GF-D8 (cell line): ENCODE data around the gene PXN.
"Not testable (repeated sequence)": the region's sequence is repeated elsewhere in the genome, so short reads cannot be mapped to it uniquely, and the experiment has no call there.

ENCODE experiments used
- DNase-seq: peaks from one replicate; lab custom pipeline; 2025; lab: John Stamatoyannopoulos, UW

The PXN gene

GRCh38 chr12:120262852-120263747 lies 2.4 kb downstream of the PXN start:
- no peak for DNase-seq

- no peak for DNase-seq
Observed at GRCh38 chr12:120261951-120262851, 3.3 kb downstream of the PXN start.

GRCh38 chr12:120260607-120261006 lies 4.9 kb downstream of the PXN start:
- DNase-seq, result no peak

- DNase-seq, result no peak
Observed at GRCh38 chr12:120259418-120260202, 5.9 kb downstream of the PXN start.

- DNase-seq, result no peak
Observed at GRCh38 chr12:120258323-120258896, 7.1 kb downstream of the PXN start.

- no peak for DNase-seq
Observed at GRCh38 chr12:120257041-120257821, 8.3 kb downstream of the PXN start.

GRCh38 chr12:120254809-120255208 lies 10.7 kb downstream of the PXN start:
- no peak for DNase-seq

- peak; percentile 43 for DNase-seq
Observed at GRCh38 chr12:120253313-120253712, 12.2 kb downstream of the PXN start.

- peak; percentile 30 for DNase-seq
Observed at GRCh38 chr12:120252071-120252906, 13.2 kb downstream of the PXN start.

- not testable (repeated sequence) for DNase-seq
Observed at GRCh38 chr12:120251364-120252070, 14.0 kb downstream of the PXN start.

- no peak for DNase-seq
Observed at GRCh38 chr12:120249875-120250795, 15.4 kb downstream of the PXN start.

GRCh38 chr12:120249266-120249874 lies 16.2 kb downstream of the PXN start:
- DNase-seq, result no peak

- DNase-seq, result no peak
Observed at GRCh38 chr12:120247621-120248030, 17.9 kb downstream of the PXN start.

- DNase-seq, result no peak
Observed at GRCh38 chr12:120247183-120247582, 18.3 kb downstream of the PXN start.

- not testable (repeated sequence) for DNase-seq
Observed at GRCh38 chr12:120246705-120247104, 18.8 kb downstream of the PXN start.

GRCh38 chr12:120242971-120243699 lies 22.4 kb downstream of the PXN start:
- DNase-seq, result no peak

- DNase-seq, result no peak
Observed at GRCh38 chr12:120242275-120242799, 23.2 kb downstream of the PXN start.
